Endothelial cell of hepatic sinusoid (primary cell): Measurements from ENCODE around the gene GMCL1.
"Not testable (repeated sequence)": the region's sequence is repeated elsewhere in the genome, so short reads cannot be mapped to it uniquely, and the experiment has no call there.

Source experiments
- in situ Hi-C: cut with HindIII; loops from 2 replicates; pipeline ENCODE4 v1.10.0; 2017; ENCODE audit warnings: low sequenced_read_pairs

Gene GMCL1

GRCh38 chr2:69847068-69847828 lies 17.8 kb downstream of the GMCL1 start:
- in situ Hi-C loops: no loop called here

GRCh38 chr2:69848186-69848790 lies 18.8 kb downstream of the GMCL1 start:
- in situ Hi-C loops: no loop called here

GRCh38 chr2:69858261-69858660 lies 28.8 kb downstream of the GMCL1 start:
- in situ Hi-C loops: no loop called here

GRCh38 chr2:69863298-69863697 lies 33.8 kb downstream of the GMCL1 start:
- in situ Hi-C loops: no loop called here

GRCh38 chr2:69888451-69888850 lies 59.0 kb downstream of the GMCL1 start:
- in situ Hi-C loops: no loop called here

- in situ Hi-C loops: no loop called here
Measured at GRCh38 chr2:69889302-69889701, 59.8 kb downstream of the GMCL1 start.

GRCh38 chr2:69890881-69891280 lies 61.4 kb downstream of the GMCL1 start:
- in situ Hi-C loops: no loop called here

- in situ Hi-C loops: not testable (repeated sequence)
Measured at GRCh38 chr2:69892838-69893424, 63.5 kb downstream of the GMCL1 start.

GRCh38 chr2:69893684-69894551 lies 64.5 kb downstream of the GMCL1 start, which contains the start of gene SNRNP27:
SNRNP27 (plus strand) TSS chr2:69893956; CDS start chr2:69893985, 29 bp downstream.
- in situ Hi-C loops: no loop called here

GRCh38 chr2:69894737-69895136 lies 65.3 kb downstream of the GMCL1 start:
- in situ Hi-C loops: not testable (repeated sequence)

- in situ Hi-C loops: loop anchor here (10.0 kb wide), 2 partner anchors 162 to 242 kb away; no protein-coding TSS in a partner anchor
Measured at GRCh38 chr2:69902213-69902922, 72.9 kb downstream of the GMCL1 start.

- in situ Hi-C loops: loop anchor here (10.0 kb wide), 2 partner anchors 158 to 238 kb away; no protein-coding TSS in a partner anchor
Measured at GRCh38 chr2:69907216-69907615, 77.8 kb downstream of the GMCL1 start.

- in situ Hi-C loops: no loop called here
Measured at GRCh38 chr2:69911985-69912563, 82.6 kb downstream of the GMCL1 start.

GRCh38 chr2:69914164-69914949 lies 84.9 kb downstream of the GMCL1 start:
- in situ Hi-C loops: no loop called here

GRCh38 chr2:69914950-69915945 lies 85.8 kb downstream of the GMCL1 start, which contains the start of gene MXD1:
MXD1 (plus strand) TSS chr2:69915109; CDS start chr2:69915331, 222 bp downstream.
- in situ Hi-C loops: loop anchor here (5.0 kb wide), 1 partner anchor 62 kb away; no protein-coding TSS in a partner anchor

- in situ Hi-C loops: loop anchor here (5.0 kb wide), 1 partner anchor 61 kb away; no protein-coding TSS in a partner anchor
Measured at GRCh38 chr2:69916106-69916505, 86.6 kb downstream of the GMCL1 start.

- in situ Hi-C loops: loop anchor here (5.0 kb wide), 1 partner anchor 59 kb away; no protein-coding TSS in a partner anchor
Measured at GRCh38 chr2:69917852-69918251, 88.4 kb downstream of the GMCL1 start.
